Neural crest cell (in vitro differentiated cells): ENCODE results near the gene ACTR5. TPM values are rescaled to one million over a fixed set of nuclear protein-coding genes. Genes with fewer than 3 reads are reported as not detected.
A peak's percentile ranks its signal among the peaks of the same experiment; 100 is the strongest.

ENCODE experiments used
- DNase-seq: peaks from one replicate; pipeline ENCODE4 v3.0.0; 2021; ENCODE audit warnings: low read depth, mixed read lengths, low spot score
- H3K27ac Mint-ChIP-seq: one replicate; pipeline ENCODE4 v1.8.0; 2021; ENCODE audit warnings: mild to moderate bottlenecking, mixed read lengths; ENCODE audit not compliant: unreplicated experiment
- H3K27me3 Mint-ChIP-seq: 2 replicates; pipeline ENCODE4 v1.8.0; 2021; ENCODE audit warnings: low read depth, mild to moderate bottlenecking, mixed read lengths
- H3K36me3 Mint-ChIP-seq: 2 replicates; pipeline ENCODE4 v1.8.0; 2021; ENCODE audit warnings: low read depth, mild to moderate bottlenecking, mixed read lengths
- H3K4me1 Mint-ChIP-seq: 2 replicates; pipeline ENCODE4 v1.8.0; 2021; ENCODE audit warnings: mixed read lengths
- H3K4me3 Mint-ChIP-seq: one replicate; pipeline ENCODE4 v1.8.0; 2021; ENCODE audit warnings: mild to moderate bottlenecking, mixed read lengths
- H3K9me3 Mint-ChIP-seq: 2 replicates; pipeline ENCODE4 v1.8.0; 2021; ENCODE audit warnings: mixed read lengths
- total RNA-seq: library from RNA; stranded (reverse); gene quantifications from 2 replicates; pipeline ENCODE4 v1.2.1, GENCODE V29; 2021
- TF ChIP-seq, protein P1 (sequence below): fragments of 200-600 bp; sonication (generic); conservative IDR thresholded peaks from 2 replicates; pipeline ENCODE4 v1.5.0; 2021; ENCODE audit warnings: antibody characterized with exemption, mild to moderate bottlenecking

Gene ACTR5
- total RNA-seq, 1 donor from 2014 or later, result 14.9 TPM

DNA sequence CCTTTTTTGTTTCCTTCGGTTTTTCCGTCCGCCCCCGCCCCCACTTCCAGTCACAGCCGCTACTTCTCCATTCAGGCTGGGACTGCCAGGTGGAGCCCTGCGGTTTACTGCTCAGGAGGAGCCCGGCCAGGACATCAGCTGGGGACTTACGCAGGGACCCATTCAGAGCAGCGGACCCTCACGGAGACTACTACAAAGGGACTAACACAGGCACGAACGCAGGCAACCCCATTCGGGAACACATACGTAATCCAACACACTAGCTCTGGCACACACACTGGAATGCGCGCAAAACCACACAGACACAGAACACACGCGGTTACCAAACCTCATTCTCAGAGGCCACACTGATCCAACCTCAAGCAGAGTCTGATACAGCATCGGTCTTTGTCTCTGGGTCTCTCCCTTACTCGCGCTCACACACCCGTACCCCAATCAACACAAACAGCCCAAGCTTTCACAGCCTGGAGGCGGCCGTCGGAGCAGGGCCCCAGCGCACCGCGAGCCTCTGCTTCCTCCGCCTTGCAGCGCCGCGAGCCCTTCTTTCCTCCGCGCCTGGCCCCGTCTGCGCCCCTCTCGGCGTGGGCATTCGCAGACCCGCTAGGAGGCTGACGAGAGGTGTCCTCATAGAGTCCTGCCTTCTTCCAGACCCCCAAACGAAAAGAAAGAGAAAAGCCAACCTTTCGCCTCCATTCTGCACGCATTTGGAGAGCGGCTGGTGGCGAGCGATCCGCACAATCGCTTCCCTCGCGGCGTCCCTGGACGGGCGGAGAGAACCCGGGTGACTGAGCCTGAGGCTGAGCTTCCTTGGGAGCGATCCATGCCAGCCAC is 25.0 kb upstream of the ACTR5 start:
- H3K27me3 Mint-ChIP-seq, result peaks cover 100% of the 10 kb centered on the region
- TF ChIP-seq, protein P1, sequence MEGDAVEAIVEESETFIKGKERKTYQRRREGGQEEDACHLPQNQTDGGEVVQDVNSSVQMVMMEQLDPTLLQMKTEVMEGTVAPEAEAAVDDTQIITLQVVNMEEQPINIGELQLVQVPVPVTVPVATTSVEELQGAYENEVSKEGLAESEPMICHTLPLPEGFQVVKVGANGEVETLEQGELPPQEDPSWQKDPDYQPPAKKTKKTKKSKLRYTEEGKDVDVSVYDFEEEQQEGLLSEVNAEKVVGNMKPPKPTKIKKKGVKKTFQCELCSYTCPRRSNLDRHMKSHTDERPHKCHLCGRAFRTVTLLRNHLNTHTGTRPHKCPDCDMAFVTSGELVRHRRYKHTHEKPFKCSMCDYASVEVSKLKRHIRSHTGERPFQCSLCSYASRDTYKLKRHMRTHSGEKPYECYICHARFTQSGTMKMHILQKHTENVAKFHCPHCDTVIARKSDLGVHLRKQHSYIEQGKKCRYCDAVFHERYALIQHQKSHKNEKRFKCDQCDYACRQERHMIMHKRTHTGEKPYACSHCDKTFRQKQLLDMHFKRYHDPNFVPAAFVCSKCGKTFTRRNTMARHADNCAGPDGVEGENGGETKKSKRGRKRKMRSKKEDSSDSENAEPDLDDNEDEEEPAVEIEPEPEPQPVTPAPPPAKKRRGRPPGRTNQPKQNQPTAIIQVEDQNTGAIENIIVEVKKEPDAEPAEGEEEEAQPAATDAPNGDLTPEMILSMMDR, result no peak
- no peak overlapping the region for H3K4me3 Mint-ChIP-seq
- H3K9me3 Mint-ChIP-seq, result no peaks in the 10 kb centered on the region
- DNase-seq, result no peak
- peaks cover 39% of the 10 kb centered on the region for H3K4me1 Mint-ChIP-seq
- H3K36me3 Mint-ChIP-seq, result no peaks in the 10 kb centered on the region
- H3K27ac Mint-ChIP-seq, result no peak overlapping the region

GRCh38 chr20:38723848-38724625 is 24.2 kb upstream of the ACTR5 start, which contains the start of gene SLC32A1:
Gene SLC32A1, plus strand, starts transcription at chr20:38724486. Its CDS starts 239 bp downstream, at chr20:38724725.
- no peaks in the 10 kb centered on the region for H3K36me3 Mint-ChIP-seq
- no peak within 1 kb of the TSS for H3K27ac Mint-ChIP-seq
- no peak for DNase-seq
- no peaks in the 10 kb centered on the region for H3K9me3 Mint-ChIP-seq
- peaks cover 100% of the 10 kb centered on the region for H3K27me3 Mint-ChIP-seq
- H3K4me1 Mint-ChIP-seq, result peaks cover 42% of the 10 kb centered on the region
- H3K4me3 Mint-ChIP-seq, result peak within 1 kb of the TSS; percentile 69
- TF ChIP-seq, protein P1, result no peak

DNA sequence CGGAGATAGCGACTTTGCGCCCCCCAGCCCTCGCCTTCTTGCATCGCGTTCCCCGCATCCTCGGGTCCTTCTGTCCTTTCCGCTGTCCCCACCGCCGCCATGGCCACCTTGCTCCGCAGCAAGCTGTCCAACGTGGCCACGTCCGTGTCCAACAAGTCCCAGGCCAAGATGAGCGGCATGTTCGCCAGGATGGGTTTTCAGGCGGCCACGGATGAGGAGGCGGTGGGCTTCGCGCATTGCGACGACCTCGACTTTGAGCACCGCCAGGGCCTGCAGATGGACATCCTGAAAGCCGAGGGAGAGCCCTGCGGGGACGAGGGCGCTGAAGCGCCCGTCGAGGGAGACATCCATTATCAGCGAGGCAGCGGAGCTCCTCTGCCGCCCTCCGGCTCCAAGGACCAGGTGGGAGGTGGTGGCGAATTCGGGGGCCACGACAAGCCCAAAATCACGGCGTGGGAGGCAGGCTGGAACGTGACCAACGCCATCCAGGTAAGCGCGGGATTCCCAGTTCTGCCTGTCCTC is 23.6 kb upstream of the ACTR5 start:
- Mint-ChIP-seq H3K27ac (no peak overlapping the region), H3K4me1 (peaks cover 45% of the 10 kb centered on the region), H3K36me3 (peaks cover 2% of the 10 kb centered on the region), H3K4me3 (no peak overlapping the region), H3K9me3 (no peaks in the 10 kb centered on the region), H3K27me3 (peaks cover 100% of the 10 kb centered on the region)
- DNase-seq, result no peak
- TF ChIP-seq, protein P1, result no peak

GRCh38 chr20:38725148-38725901 is 22.9 kb upstream of the ACTR5 start:
- Mint-ChIP-seq H3K4me3 (peak overlapping the region; percentile 69), H3K27ac (no peak overlapping the region), H3K36me3 (peaks cover 2% of the 10 kb centered on the region), H3K9me3 (no peaks in the 10 kb centered on the region), H3K4me1 (peaks cover 48% of the 10 kb centered on the region), H3K27me3 (peaks cover 100% of the 10 kb centered on the region)
- DNase-seq, result no peak
- TF ChIP-seq, protein P1, result no peak
